Measurements from ENCODE around the gene SH3GL3.

DNA sequence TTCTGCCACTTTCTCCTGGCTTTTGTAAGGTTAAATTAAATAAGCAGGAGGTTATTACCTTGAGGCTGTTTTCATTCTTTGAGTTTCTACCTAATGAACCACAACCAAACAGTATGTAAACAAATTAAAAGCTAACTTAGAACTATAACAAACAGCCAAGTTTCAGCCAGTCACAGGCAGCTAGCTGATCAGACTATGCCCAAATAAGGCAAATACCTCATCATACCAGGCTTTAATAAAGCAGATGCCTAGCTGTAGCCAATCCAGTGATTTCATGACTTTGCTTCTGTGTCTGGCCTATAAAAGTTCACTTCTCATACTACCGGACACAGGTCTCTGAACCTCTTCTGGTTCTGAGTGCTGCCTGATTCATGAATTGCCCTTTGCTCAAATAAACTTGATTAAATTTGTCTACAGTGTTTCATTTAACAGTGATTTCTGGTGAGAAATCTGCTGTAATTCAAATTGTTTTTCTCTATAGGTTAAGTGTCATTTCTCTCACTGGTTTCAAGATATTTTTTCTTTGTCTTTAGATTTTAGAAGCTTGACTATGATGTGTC, 24.2 kb downstream of the SH3GL3 start:
- TF ChIP-seq CTCF (conservative IDR thresholded peaks at IDR 0.05; ENCODE audit: low read length): no peak
- no peak for TF ChIP-seq EZH2phosphoT487 (IDR thresholded peaks at IDR 0.05; ENCODE audit: borderline replicate concordance, low read depth, low read length)

Measured in OCI-LY7 (cell line).